Putamen (tissue), 1 donor: ENCODE measurements around the gene ABI1.
A peak's percentile ranks its signal among the peaks of the same experiment; 100 is the strongest.

ENCODE experiments used
- DNase-seq: peaks from one replicate; pipeline ENCODE4 v3.0.0-alpha.2; 2016; ENCODE audit warnings: low spot score

Gene ABI1

GRCh38 chr10:26770069-26770468, 90.7 kb downstream of the ABI1 start:
- peak; percentile 60 for DNase-seq

DNA sequence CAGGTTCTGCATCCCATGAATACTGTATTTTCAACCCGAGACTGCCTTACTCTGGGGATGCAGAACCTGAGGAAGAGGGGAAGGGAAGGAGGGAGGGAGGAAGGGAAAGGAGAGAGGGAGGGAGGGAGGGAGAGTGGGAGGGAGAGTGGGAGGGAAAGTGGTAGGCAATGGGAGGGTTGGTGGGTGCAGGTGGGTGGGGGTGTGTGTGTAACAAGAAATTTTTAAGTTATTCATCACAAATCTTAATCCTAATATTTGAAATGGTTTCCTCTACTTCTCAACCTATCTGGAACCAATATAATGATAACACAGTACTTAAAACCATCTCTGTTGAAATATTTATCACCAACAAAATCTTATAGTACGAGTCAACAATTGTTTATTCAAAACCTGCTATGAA, 95.2 kb downstream of the ABI1 start:
- DNase-seq, result no peak

DNA sequence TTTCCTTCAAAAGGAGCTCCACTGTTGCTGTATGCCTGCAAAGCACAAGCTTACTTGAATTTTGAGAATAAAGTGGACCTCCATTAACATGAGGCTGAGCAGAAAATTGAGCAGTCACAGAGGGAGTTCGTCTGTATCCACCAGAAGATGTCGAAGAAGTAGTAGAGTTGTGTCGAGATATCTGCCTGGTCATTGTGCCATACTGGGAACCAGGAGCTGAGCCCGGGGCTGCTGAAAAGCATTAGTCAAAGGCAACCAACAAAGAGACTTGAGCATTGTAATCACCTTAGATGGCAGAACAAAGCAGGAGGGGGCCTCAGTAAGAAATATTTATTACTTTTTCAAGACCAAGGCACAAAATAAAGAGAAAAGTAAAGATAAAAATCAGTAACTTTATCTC, 101.8 kb downstream of the ABI1 start:
- DNase-seq, result no peak

- no peak for DNase-seq
Observed at GRCh38 chr10:26755443-26755903, 105.3 kb downstream of the ABI1 start.

- DNase-seq, result no peak
Observed at GRCh38 chr10:26746061-26746460, 114.7 kb downstream of the ABI1 start.

- no peak for DNase-seq
Observed at GRCh38 chr10:26743841-26744240, 116.9 kb downstream of the ABI1 start.

DNA sequence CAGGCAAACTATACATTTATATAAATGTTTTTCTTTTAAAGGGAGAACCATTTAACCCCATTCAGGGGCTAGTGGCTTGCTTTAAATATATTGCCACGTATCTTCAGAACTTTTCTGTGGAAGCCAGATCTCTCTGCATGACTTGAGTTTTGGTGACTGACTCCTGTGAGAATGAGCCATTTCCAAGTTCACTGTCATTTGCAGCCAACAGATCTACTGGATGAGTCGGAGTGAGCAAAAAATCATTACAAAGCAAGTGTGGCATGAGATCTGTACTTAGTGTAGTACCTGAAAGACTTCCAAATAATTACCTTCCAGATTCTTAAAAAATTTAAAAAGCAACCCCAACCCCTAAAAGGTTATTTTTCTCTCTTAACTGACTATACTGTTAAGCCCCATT, 117.7 kb downstream of the ABI1 start:
- DNase-seq, result no peak

- DNase-seq, result no peak
Observed at GRCh38 chr10:26741368-26741767, 119.4 kb downstream of the ABI1 start.

DNA sequence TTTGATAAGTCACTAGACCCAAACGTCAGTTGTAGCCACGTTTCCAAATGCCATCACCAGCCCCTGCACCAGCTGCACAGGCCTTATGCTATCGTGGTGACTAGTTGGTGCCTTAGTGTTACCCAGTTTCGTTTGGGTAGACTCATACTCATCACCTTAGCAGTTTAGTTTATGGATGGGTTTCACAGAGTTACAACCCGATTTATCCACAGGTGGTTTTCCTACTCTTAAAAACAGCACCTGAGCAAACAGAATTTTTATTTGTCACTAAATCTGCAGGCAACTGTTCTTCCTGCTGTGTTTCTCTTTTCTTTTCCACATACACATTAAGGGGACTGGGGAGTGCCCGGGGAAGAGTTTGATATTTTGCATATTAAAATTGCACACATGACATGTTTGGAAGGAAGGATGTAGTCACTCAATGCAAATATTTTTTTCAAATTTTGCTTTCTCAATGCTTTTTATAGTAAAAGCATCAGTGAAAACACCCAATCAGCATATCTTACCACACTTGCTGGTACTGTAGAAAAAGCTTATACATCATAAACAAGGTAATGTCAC, 121.6 kb downstream of the ABI1 start:
- no peak for DNase-seq

GRCh38 chr10:26738301-26738911, 122.4 kb downstream of the ABI1 start:
- no peak for DNase-seq

GRCh38 chr10:26737730-26738129, 123.0 kb downstream of the ABI1 start:
- no peak for DNase-seq

DNA sequence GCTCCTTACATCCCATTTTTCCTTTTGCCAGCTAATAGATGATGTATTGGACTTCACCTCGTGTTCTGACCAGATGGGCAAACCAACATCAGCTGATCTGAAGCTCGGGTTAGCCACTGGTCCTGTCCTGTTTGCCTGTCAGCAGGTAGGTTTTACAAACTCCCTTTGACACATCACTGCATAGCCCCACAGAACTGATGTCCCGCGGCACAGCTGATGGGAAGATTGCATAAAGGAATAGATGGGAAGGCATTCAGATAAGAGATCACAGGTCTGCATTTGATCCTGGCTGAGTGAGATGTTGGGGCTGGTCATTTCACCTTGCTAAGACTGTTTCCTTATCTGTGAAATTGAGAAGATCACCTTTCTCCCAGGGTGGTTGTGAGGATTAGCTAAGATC, 125.3 kb downstream of the ABI1 start:
- no peak for DNase-seq

GRCh38 chr10:26733750-26734568, 126.8 kb downstream of the ABI1 start:
- DNase-seq, result peak; percentile 58

- DNase-seq, result no peak
Observed at GRCh38 chr10:26730552-26730951, 130.2 kb downstream of the ABI1 start.

- no peak for DNase-seq
Observed at GRCh38 chr10:26729395-26729794, 131.4 kb downstream of the ABI1 start.

DNA sequence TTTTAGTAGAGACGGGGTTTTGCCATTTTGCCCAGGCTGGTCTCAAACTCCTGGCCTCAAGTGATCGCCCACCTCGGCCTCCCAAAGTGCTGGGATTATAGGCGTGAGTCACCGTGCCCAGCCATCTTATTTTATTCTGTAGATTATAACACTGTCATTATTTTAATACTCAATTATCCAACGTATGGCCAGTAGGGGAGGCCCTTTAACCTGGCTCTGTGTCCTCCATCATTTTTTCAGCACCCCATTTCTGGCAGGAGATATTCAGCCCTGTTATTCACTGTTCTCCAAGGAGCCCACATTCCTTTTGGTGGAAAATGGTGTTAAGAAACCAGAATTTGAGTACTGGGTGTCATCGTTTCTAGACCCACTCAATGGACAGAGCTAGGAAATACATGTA, 131.8 kb downstream of the ABI1 start:
- DNase-seq, result no peak

DNA sequence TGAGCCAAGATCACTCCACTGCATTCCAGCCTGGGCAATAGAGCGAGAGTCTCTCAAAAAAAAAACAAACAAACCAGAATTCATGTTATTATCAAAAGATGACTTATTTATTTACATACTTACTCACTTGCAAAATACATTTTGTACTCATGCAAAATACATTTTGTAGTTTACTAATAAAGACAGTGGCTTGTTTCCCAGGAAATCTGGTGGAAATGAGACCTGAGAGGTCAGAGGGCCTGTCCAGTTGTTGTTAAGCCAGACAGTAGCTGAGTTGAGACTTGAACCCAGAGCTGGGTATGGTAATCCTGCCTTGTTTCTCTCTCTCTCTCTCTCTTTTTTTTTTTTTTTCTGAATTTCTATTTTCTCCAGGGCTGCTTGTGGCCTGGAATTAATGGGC, 133.8 kb downstream of the ABI1 start:
- DNase-seq, result no peak

- peak; percentile 76 for DNase-seq
Observed at GRCh38 chr10:26725837-26726727, 134.7 kb downstream of the ABI1 start.

- no peak for DNase-seq
Observed at GRCh38 chr10:26723016-26723415, 137.7 kb downstream of the ABI1 start.

GRCh38 chr10:26721561-26721960, 139.2 kb downstream of the ABI1 start:
- DNase-seq, result no peak

GRCh38 chr10:26717476-26717875, 143.3 kb downstream of the ABI1 start:
- DNase-seq, result no peak

GRCh38 chr10:26715137-26715487, 145.6 kb downstream of the ABI1 start:
- no peak for DNase-seq
